Measurements from ENCODE around the gene PCNX1. TPM values are rescaled to one million over a fixed set of nuclear protein-coding genes. Genes with fewer than 3 reads are reported as not detected.
A peak's percentile ranks its signal among the peaks of the same experiment; 100 is the strongest.

Gene PCNX1
- total RNA-seq, 1 experiment from 2014 or later: 48.0 TPM

- H3K23ac ChIP-seq (ENCODE audit: insufficient read length, low read depth, low read length): no peak overlapping the region
- no peak overlapping the region for H2BK12ac ChIP-seq (ENCODE audit: insufficient read length, low read depth, low read length)
- WGBS (ENCODE audit: extremely low coverage, insufficient read length, low lambda C conversion rate): no CpG with 5 or more reads among the region's 2 CpGs
- H3K4ac ChIP-seq (ENCODE audit: low read depth, low read length): no peak overlapping the region
- no peak overlapping the region for H3K27ac ChIP-seq (ENCODE audit: insufficient read length, low read depth, low read length)
- H3K4me1 ChIP-seq (ENCODE audit: insufficient read depth, low read length): no peaks in the 10 kb centered on the region
- Mint-ChIP-seq H3K4me1 (peaks cover 20 to 21% of the 10 kb centered on the region in 2 experiments), H3K9me3 (no peaks in the 10 kb centered on the region), H3K4me3 (no peak overlapping the region), H3K27me3 (ENCODE audit: low read depth) (no peaks in the 10 kb centered on the region), H3K27ac (peak overlapping the region in 1 of 3 experiments; percentile 34; a peak in 1 of 7 replicates), H3K36me3 (ENCODE audit: insufficient read depth in 1 of 3, low read depth in 3 of 3) (no peaks in the 10 kb centered on the region)
- no peak overlapping the region for H2BK5ac ChIP-seq (ENCODE audit: insufficient read length, low read length)
- no peak overlapping the region for H4K5ac ChIP-seq (ENCODE audit: insufficient read length, low read depth, low read length)
- no peak for DNase-seq
- H3K9ac ChIP-seq (ENCODE audit: extremely low read depth, insufficient read length, low read length): no peak overlapping the region
- no peaks in the 10 kb centered on the region for H4K20me1 ChIP-seq (ENCODE audit: control insufficient read depth, insufficient read depth, insufficient read length)
- H2AK5ac ChIP-seq (ENCODE audit: insufficient read length, low read length): no peak overlapping the region
- H3K14ac ChIP-seq (ENCODE audit: insufficient read depth, low read length): no peak overlapping the region
- no peak overlapping the region for H3K56ac ChIP-seq (ENCODE audit: insufficient read length, low read depth, low read length)
- no peaks in the 10 kb centered on the region for H3K9me3 ChIP-seq (ENCODE audit: control insufficient read depth, low read depth, low read length)
- no peaks in the 10 kb centered on the region for H3K79me2 ChIP-seq (ENCODE audit: insufficient read depth, low read length)
- no peak overlapping the region for H4K91ac ChIP-seq (ENCODE audit: insufficient read length, low read depth, low read length)
- no peak overlapping the region for H2AFZ ChIP-seq (ENCODE audit: low read length)
- H3K27me3 ChIP-seq (ENCODE audit: insufficient read depth, low read length): no peaks in the 10 kb centered on the region
- no peaks in the 10 kb centered on the region for H3K79me1 ChIP-seq (ENCODE audit: insufficient read depth, low read depth, low read length, poor library complexity, severe bottlenecking)
- H3K23me2 ChIP-seq (ENCODE audit: insufficient read length, low read depth, low read length, poor library complexity, severe bottlenecking): no peaks in the 10 kb centered on the region
- H4K8ac ChIP-seq (replicated peaks; ENCODE audit: insufficient read length, low read depth, low read length): no peak overlapping the region
- H3T11ph ChIP-seq (ENCODE audit: low read length): no peak overlapping the region
- no peak for TF ChIP-seq CTCF (conservative IDR thresholded peaks at IDR 0.05)
- no peak overlapping the region for H3K4me2 ChIP-seq (ENCODE audit: insufficient read depth, insufficient read length, low read length)
- H2BK20ac ChIP-seq (ENCODE audit: low read depth, low read length, poor library complexity, severe bottlenecking): no peak overlapping the region
- H2BK15ac ChIP-seq (ENCODE audit: low read depth, low read length): no peak overlapping the region
- H2BK120ac ChIP-seq (ENCODE audit: low read depth, low read length, poor library complexity, severe bottlenecking): no peak overlapping the region
- H3K18ac ChIP-seq (ENCODE audit: insufficient read length, low read depth, low read length): no peak overlapping the region
These were observed 15.5 kb upstream of the PCNX1 start for GRCh38 chr14:70891737-70892136.

Data from H9 (cell line).